Mesenteric fat pad (tissue), 1 donor: ENCODE results near the gene ANKRD22. TPM values are rescaled to one million over a fixed set of nuclear protein-coding genes. Genes with fewer than 3 reads are reported as not detected.
"Not testable (repeated sequence)": the region's sequence is repeated elsewhere in the genome, so short reads cannot be mapped to it uniquely, and the experiment has no call there.

Experiments used
- DNase-seq: peaks from one replicate; pipeline ENCODE4 v3.0.0-alpha.2; 2020; ENCODE audit warnings: low spot score
- long read RNA-seq: library from polyadenylated mRNA; unstranded; transcript quantifications from one replicate; pipeline ENCODE4 v2.0.0, GENCODE V29; 2020
- total RNA-seq: library from RNA; stranded (reverse); fragmentation: NEBNext Ultra II Directional; extraction: Animal tissue kit (Norgen Biotek cat#: 25700); gene quantifications from one replicate; pipeline ENCODE4 v1.2.1, GENCODE V29; 2021
- donor health status: DM: yes; HTN: yes; CAD: no.

ANKRD22 gene
- total RNA-seq, result 0.80 TPM
- long read RNA-seq, partial matches to known transcripts, result 3 of 3 reads
- long read RNA-seq, other reads (novel, unspliced or antisense), result 0 of 3 reads

- no peak for DNase-seq
Measured at GRCh38 chr10:88851706-88852105, at the start of gene ANKRD22. Gene ANKRD22 (minus strand): TSS chr10:88851844. CDS start chr10:88851607, 237 bp downstream.

GRCh38 chr10:88899886-88900285, 48.2 kb upstream of the ANKRD22 start:
- no peak for DNase-seq

GRCh38 chr10:88898727-88899126, 47.1 kb upstream of the ANKRD22 start:
- no peak for DNase-seq

- DNase-seq, result no peak
Measured at GRCh38 chr10:88896994-88897853, 45.6 kb upstream of the ANKRD22 start.

- DNase-seq, result no peak
Measured at GRCh38 chr10:88896372-88896993, 44.8 kb upstream of the ANKRD22 start.

- DNase-seq, result no peak
Measured at GRCh38 chr10:88895250-88895649, 43.6 kb upstream of the ANKRD22 start.

- DNase-seq, result no peak
Measured at GRCh38 chr10:88893611-88894010, 42.0 kb upstream of the ANKRD22 start.

- DNase-seq, result no peak
Measured at GRCh38 chr10:88892222-88892967, 40.8 kb upstream of the ANKRD22 start.

GRCh38 chr10:88890681-88891381, 39.2 kb upstream of the ANKRD22 start:
- DNase-seq, result no peak

- no peak for DNase-seq
Measured at GRCh38 chr10:88889559-88890337, 38.1 kb upstream of the ANKRD22 start.

GRCh38 chr10:88888810-88889445, 37.3 kb upstream of the ANKRD22 start:
- no peak for DNase-seq

- no peak for DNase-seq
Measured at GRCh38 chr10:88886557-88886956, 34.9 kb upstream of the ANKRD22 start.

- no peak for DNase-seq
Measured at GRCh38 chr10:88883448-88883809, 31.8 kb upstream of the ANKRD22 start.

- DNase-seq, result not testable (repeated sequence)
Measured at GRCh38 chr10:88882646-88883447, 31.2 kb upstream of the ANKRD22 start.

- no peak for DNase-seq
Measured at GRCh38 chr10:88881922-88882645, 30.4 kb upstream of the ANKRD22 start.

GRCh38 chr10:88881320-88881719, 29.7 kb upstream of the ANKRD22 start:
- no peak for DNase-seq

GRCh38 chr10:88880282-88881076, 28.8 kb upstream of the ANKRD22 start:
- peak; percentile 94 for DNase-seq
